Caco-2 (cell line): ENCODE data around the gene MINAR1. TPM values are rescaled to one million over a fixed set of nuclear protein-coding genes. Genes with fewer than 3 reads are reported as not detected.

Experiments
- BruUV-seq: library from RNA; stranded (reverse); fragments of 400-500 nt; replicated peaks from 2 replicates; lab custom pipeline; 2021; lab: Mats Ljungman, UMichigan
- CTCF ChIA-PET: fragments of 300-600 bp; sonication (Branson Sonifier 250); formaldehyde crosslinking; loops from one replicate; lab custom pipeline; 2022; ENCODE audit warnings: antibody characterized with exemption; lab: Charles Lee
- POLR2A ChIA-PET: fragments of 300-600 bp; sonication (Branson Sonifier 250); formaldehyde crosslinking; loops from one replicate; lab custom pipeline; 2022; ENCODE audit warnings: antibody characterized with exemption; lab: Charles Lee
- DNase-seq, 2 experiments: peaks; one replicate each; pipeline versions ENCODE4 v3.0.0 to v3.0.0-alpha.2; 2020 to 2022
- H3K27me3 ChIP-seq: replicated peaks from 2 replicates; pipeline ENCODE4 v1.6.0; 2011; ENCODE audit warnings: low read length; ENCODE audit not compliant: control insufficient read depth, insufficient read depth
- H3K36me3 ChIP-seq: 2 replicates; pipeline ENCODE4 v1.5.1; 2011; ENCODE audit warnings: low read length; ENCODE audit not compliant: control insufficient read depth, insufficient read depth
- H3K4me1 ChIP-seq: fragments of 250-450 bp; sonication (Bioruptor Pico); 2 replicates; pipeline ENCODE4 v1.5.1; 2020; ENCODE audit warnings: mild to moderate bottlenecking
- H3K4me3 ChIP-seq: 2 replicates; pipeline ENCODE4 v1.5.1; 2011; ENCODE audit warnings: low read depth, mild to moderate bottlenecking, control low read depth, low read length
- H3K9me3 ChIP-seq: fragments of 250-450 bp; sonication (Bioruptor Pico); 2 replicates; pipeline ENCODE4 v1.5.1; 2020; ENCODE audit warnings: mild to moderate bottlenecking, moderate library complexity
- H3K27ac Mint-ChIP-seq: one replicate; pipeline ENCODE4 v1.8.0; 2022; ENCODE audit warnings: mixed read lengths; ENCODE audit not compliant: unreplicated experiment
- H3K27me3 Mint-ChIP-seq: one replicate; pipeline ENCODE4 v1.8.0; 2022; ENCODE audit warnings: mixed read lengths; ENCODE audit not compliant: insufficient read depth, unreplicated experiment
- H3K36me3 Mint-ChIP-seq: one replicate; pipeline ENCODE4 v1.8.0; 2022; ENCODE audit warnings: mild to moderate bottlenecking, mixed read lengths; ENCODE audit not compliant: insufficient read depth, unreplicated experiment
- H3K4me1 Mint-ChIP-seq: one replicate; pipeline ENCODE4 v1.8.0; 2022; ENCODE audit warnings: low read depth, mixed read lengths; ENCODE audit not compliant: unreplicated experiment
- H3K4me3 Mint-ChIP-seq: one replicate; pipeline ENCODE4 v1.8.0; 2022; ENCODE audit warnings: mild to moderate bottlenecking, moderate library complexity, mixed read lengths; ENCODE audit not compliant: unreplicated experiment
- H3K9me3 Mint-ChIP-seq: one replicate; pipeline ENCODE4 v1.8.0; 2022; ENCODE audit warnings: mixed read lengths; ENCODE audit not compliant: unreplicated experiment
- intact Hi-C: fragments of 100-400 bp; cut with micrococcal nuclease; formaldehyde crosslinking; loops from one replicate; pipeline ENCODE4 v1.10.0; 2022; ENCODE audit not compliant: unreplicated experiment
- total RNA-seq: library from RNA; stranded (reverse); gene quantifications from 2 replicates; pipeline ENCODE4 v1.2.3, GENCODE V29; 2022
- TF ChIP-seq, protein P1 (sequence below), 2 experiments: fragments of 200-600 bp in 1 of 2; IDR thresholded peaks; 1 replicate in 1 of 2; 2 replicates in 1 of 2; pipeline versions ENCODE4 v1.5.1 to v1.8.0; 2011 to 2022; ENCODE audit warnings: antibody characterized with exemption in 1 of 2, control low read depth in 1 of 2, inconsistent platforms in 1 of 2, low read depth in 1 of 2, low read length in 1 of 2, mild to moderate bottlenecking in 1 of 2, moderate library complexity in 1 of 2; ENCODE audit not compliant: insufficient read depth in 1 of 2, severe bottlenecking in 1 of 2, unreplicated experiment in 1 of 2

Gene MINAR1
- total RNA-seq, 1 experiment from 2014 or later, result 0.34 TPM

DNA sequence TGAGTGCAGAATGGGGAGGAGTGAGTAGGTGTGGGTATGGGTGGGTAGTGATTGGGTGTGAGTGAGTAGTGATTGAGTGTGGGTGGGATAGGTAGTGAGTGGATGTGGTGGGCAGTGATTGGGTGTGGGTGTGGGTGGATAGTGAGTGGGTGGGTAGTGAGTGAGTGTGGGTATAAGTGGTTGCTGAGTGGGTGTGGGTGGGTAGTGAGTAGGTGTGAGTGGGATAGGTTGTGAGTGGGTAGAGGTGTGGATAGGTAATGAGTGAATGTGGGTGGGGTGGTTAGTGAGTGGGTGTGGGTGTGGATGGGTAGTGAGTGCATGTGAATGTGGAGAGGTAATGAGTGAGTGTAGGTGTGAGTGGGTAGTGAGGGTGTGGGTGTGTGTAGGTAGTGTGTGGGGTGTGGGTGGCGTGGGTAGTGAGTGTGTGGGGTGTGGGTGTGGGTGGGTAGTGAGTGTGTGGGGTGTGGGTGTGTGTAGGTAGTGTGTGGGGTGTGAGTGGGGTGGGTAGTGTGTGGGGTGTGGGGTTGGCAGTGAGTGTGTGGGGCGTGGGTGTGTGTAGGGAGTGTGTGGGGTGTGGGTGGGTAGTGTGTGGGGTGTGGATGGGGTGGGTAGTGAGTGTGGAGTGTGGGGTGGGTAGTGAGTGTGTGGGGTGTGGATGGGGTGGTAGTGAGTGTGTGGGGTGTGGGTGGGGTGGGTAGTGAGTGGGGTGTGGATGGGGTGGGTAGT, 5.3 kb downstream of the MINAR1 start:
- CTCF ChIA-PET, result no interaction called here

DNA sequence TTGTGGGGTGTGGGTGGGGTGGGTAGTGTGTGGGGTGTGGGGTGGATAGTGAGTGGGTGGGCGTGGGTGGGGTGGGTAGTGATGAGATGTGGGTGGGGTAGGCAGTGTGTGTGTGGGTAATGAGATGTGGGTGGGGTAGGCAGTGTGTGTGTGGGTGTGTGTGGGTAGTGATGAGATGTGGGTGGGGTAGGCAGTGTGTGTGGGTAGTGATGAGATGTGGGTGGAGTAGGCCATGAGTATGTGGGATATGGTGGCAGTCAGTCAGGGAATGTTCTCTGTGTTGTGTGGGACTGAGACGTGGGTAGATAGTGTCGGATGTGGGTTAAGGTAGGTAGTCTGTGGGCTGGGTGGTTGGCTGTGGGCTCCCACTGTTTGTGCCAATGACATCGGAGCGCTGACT, 7.1 kb downstream of the MINAR1 start:
- intact Hi-C loops, result no loop called here
- CTCF ChIA-PET, result no interaction called here
- no TSS peak for BruUV-seq
- Mint-ChIP-seq H3K36me3 (no peaks in the 10 kb centered on the region), H3K27me3 (peaks cover 3% of the 10 kb centered on the region), H3K4me3 (no peak overlapping the region), H3K9me3 (no peaks in the 10 kb centered on the region), H3K27ac (no peak overlapping the region), H3K4me1 (no peaks in the 10 kb centered on the region)
- H3K4me3 ChIP-seq, result no peak overlapping the region
- H3K36me3 ChIP-seq, result no peaks in the 10 kb centered on the region
- TF ChIP-seq, protein P1, sequence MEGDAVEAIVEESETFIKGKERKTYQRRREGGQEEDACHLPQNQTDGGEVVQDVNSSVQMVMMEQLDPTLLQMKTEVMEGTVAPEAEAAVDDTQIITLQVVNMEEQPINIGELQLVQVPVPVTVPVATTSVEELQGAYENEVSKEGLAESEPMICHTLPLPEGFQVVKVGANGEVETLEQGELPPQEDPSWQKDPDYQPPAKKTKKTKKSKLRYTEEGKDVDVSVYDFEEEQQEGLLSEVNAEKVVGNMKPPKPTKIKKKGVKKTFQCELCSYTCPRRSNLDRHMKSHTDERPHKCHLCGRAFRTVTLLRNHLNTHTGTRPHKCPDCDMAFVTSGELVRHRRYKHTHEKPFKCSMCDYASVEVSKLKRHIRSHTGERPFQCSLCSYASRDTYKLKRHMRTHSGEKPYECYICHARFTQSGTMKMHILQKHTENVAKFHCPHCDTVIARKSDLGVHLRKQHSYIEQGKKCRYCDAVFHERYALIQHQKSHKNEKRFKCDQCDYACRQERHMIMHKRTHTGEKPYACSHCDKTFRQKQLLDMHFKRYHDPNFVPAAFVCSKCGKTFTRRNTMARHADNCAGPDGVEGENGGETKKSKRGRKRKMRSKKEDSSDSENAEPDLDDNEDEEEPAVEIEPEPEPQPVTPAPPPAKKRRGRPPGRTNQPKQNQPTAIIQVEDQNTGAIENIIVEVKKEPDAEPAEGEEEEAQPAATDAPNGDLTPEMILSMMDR (IDR thresholded peaks at IDR 0.05; ENCODE audit: insufficient read depth in 1 of 2, low read depth in 1 of 2, low read length in 1 of 2, severe bottlenecking in 1 of 2, unreplicated experiment in 1 of 2), result no peak
- H3K4me1 ChIP-seq, result no peaks in the 10 kb centered on the region
- H3K27me3 ChIP-seq, result no peaks in the 10 kb centered on the region
- POLR2A ChIA-PET, result no interaction called here
- no peak for DNase-seq
- H3K9me3 ChIP-seq, result no peaks in the 10 kb centered on the region

More for the DNA sequence above, 5.3 kb downstream of the MINAR1 start:
- no TSS peak for BruUV-seq
- H3K36me3 ChIP-seq, result no peaks in the 10 kb centered on the region
- no peak overlapping the region for H3K4me3 ChIP-seq
- no peaks in the 10 kb centered on the region for H3K4me1 ChIP-seq
- TF ChIP-seq, protein P1 (IDR thresholded peaks at IDR 0.05; ENCODE audit: insufficient read depth in 1 of 2, low read depth in 1 of 2, low read length in 1 of 2, severe bottlenecking in 1 of 2, unreplicated experiment in 1 of 2), result no peak
- Mint-ChIP-seq H3K4me1 (no peaks in the 10 kb centered on the region), H3K36me3 (no peaks in the 10 kb centered on the region), H3K9me3 (no peaks in the 10 kb centered on the region), H3K27me3 (peaks cover 9% of the 10 kb centered on the region), H3K27ac (no peak overlapping the region), H3K4me3 (no peak overlapping the region)
- no peaks in the 10 kb centered on the region for H3K9me3 ChIP-seq
- POLR2A ChIA-PET, result no interaction called here
- DNase-seq, result no peak
- intact Hi-C loops, result no loop called here
- no peaks in the 10 kb centered on the region for H3K27me3 ChIP-seq

DNA sequence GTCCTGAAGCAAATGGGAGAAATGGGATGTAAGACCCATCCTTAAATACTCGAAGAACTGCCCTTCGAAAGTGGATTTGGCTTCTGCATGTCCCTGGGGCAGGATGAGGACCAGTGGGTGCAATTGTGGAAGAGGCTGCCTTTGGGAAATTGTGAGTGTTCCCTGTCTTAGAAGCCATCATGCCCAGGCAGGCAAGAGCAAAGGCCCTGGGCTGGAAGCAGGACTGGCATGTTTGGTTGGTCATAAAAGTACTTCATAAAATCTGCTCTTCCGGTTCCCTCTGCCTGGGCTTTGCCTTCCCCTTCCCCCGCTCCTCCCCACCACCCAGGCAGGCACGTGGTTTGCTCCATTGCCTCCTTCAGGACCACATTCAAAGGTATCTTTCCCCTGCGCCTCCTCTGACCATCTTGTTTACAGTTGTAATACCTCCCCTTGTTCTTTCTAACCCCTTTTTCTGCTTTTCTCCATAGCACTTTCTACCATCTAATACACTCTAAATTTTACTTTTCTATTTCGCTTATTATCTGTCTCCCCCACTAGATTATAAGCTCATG, 8.3 kb downstream of the MINAR1 start:
- H3K4me1 Mint-ChIP-seq, result no peaks in the 10 kb centered on the region
- DNase-seq, result no peak
- ChIA-PET CTCF (no interaction called here), POLR2A (no interaction called here)
- Histone ChIP-seq H3K27me3 (no peaks in the 10 kb centered on the region), H3K4me3 (no peak overlapping the region), H3K9me3 (no peaks in the 10 kb centered on the region), H3K4me1 (no peaks in the 10 kb centered on the region), H3K36me3 (no peaks in the 10 kb centered on the region)
- H3K4me3 Mint-ChIP-seq, result no peak overlapping the region
- no peak overlapping the region for H3K27ac Mint-ChIP-seq
- intact Hi-C loops, result no loop called here
- H3K9me3 Mint-ChIP-seq, result no peaks in the 10 kb centered on the region
- H3K27me3 Mint-ChIP-seq, result peaks cover 1% of the 10 kb centered on the region
- H3K36me3 Mint-ChIP-seq, result no peaks in the 10 kb centered on the region
- BruUV-seq, result no TSS peak
- TF ChIP-seq, protein P1 (IDR thresholded peaks at IDR 0.05; ENCODE audit: insufficient read depth in 1 of 2, low read depth in 1 of 2, low read length in 1 of 2, severe bottlenecking in 1 of 2, unreplicated experiment in 1 of 2), result no peak
